ENCODE measurements around the gene ATP2A3.

ATP2A3 gene

GRCh38 chr17:3909257-3909656 is 55.0 kb downstream of the ATP2A3 start:
- TF ChIP-seq SNAI2 (CRISPR knock-in tag; IDR thresholded peaks at IDR 0.05) (no peak), ISL1 (CRISPR knock-in tag; IDR thresholded peaks at IDR 0.05) (no peak), TCF4 (CRISPR knock-in tag; IDR thresholded peaks at IDR 0.05; ENCODE audit: borderline replicate concordance) (no peak), CREB5 (CRISPR knock-in tag; IDR thresholded peaks at IDR 0.05; ENCODE audit: low read depth) (no peak), TOX (CRISPR knock-in tag; IDR thresholded peaks at IDR 0.05; ENCODE audit: borderline replicate concordance) (no peak), POU6F1 (CRISPR knock-in tag; IDR thresholded peaks at IDR 0.05; ENCODE audit: borderline replicate concordance, low read depth) (no peak), RARB (CRISPR knock-in tag; IDR thresholded peaks at IDR 0.05) (no peak), BACH2 (CRISPR knock-in tag; IDR thresholded peaks at IDR 0.05; ENCODE audit: borderline replicate concordance) (no peak), ZFP3 (CRISPR knock-in tag; IDR thresholded peaks at IDR 0.05) (no peak), TSHZ2 (CRISPR knock-in tag; IDR thresholded peaks at IDR 0.05) (no peak), PPARA (CRISPR knock-in tag; IDR thresholded peaks at IDR 0.05; ENCODE audit: borderline replicate concordance) (no peak), ZNF8 (CRISPR knock-in tag; IDR thresholded peaks at IDR 0.05) (no peak), ARNTL (CRISPR knock-in tag; IDR thresholded peaks at IDR 0.05; ENCODE audit: borderline replicate concordance, low read depth) (no peak)
- no peak for ATAC-seq

GRCh38 chr17:3907483-3908216 is 56.6 kb downstream of the ATP2A3 start:
- 0 out of 3 replicates have a peak, but pooled peaks have one; percentile 37 for ATAC-seq
- TF ChIP-seq ZNF70 (CRISPR knock-in tag; IDR thresholded peaks at IDR 0.05): no peak
- TF ChIP-seq TOX (CRISPR knock-in tag; IDR thresholded peaks at IDR 0.05; ENCODE audit: borderline replicate concordance): no peak
- no peak for TF ChIP-seq PATZ1 (CRISPR knock-in tag; IDR thresholded peaks at IDR 0.05; ENCODE audit: borderline replicate concordance)
- no peak for TF ChIP-seq CSRNP3 (CRISPR knock-in tag; IDR thresholded peaks at IDR 0.05)
- TF ChIP-seq ZFP3 (CRISPR knock-in tag; IDR thresholded peaks at IDR 0.05): no peak
- TF ChIP-seq TCF4 (CRISPR knock-in tag; IDR thresholded peaks at IDR 0.05; ENCODE audit: borderline replicate concordance): no peak
- TF ChIP-seq ZFP30 (CRISPR knock-in tag; IDR thresholded peaks at IDR 0.05): no peak
- TF ChIP-seq ESRRG (CRISPR knock-in tag; IDR thresholded peaks at IDR 0.05): no peak
- no peak for TF ChIP-seq OSR1 (CRISPR knock-in tag; IDR thresholded peaks at IDR 0.05)
- no peak for TF ChIP-seq SNAI2 (CRISPR knock-in tag; IDR thresholded peaks at IDR 0.05)
- TF ChIP-seq POU6F1 (CRISPR knock-in tag; IDR thresholded peaks at IDR 0.05; ENCODE audit: borderline replicate concordance, low read depth): no peak
- TF ChIP-seq ISL1 (CRISPR knock-in tag; IDR thresholded peaks at IDR 0.05): no peak
- TF ChIP-seq ZNF8 (CRISPR knock-in tag; IDR thresholded peaks at IDR 0.05): no peak
- no peak for TF ChIP-seq CREB5 (CRISPR knock-in tag; IDR thresholded peaks at IDR 0.05; ENCODE audit: low read depth)
- no peak for TF ChIP-seq ARNTL (CRISPR knock-in tag; IDR thresholded peaks at IDR 0.05; ENCODE audit: borderline replicate concordance, low read depth)
- no peak for TF ChIP-seq ZC3H10 (CRISPR knock-in tag; IDR thresholded peaks at IDR 0.05)

Data from SK-N-SH treated with all-trans-retinoic acid at 6 μM for 48 hours (cell line).